Transverse colon (tissue), 4 donors: ENCODE data around the gene ECT2L. TPM values are rescaled to one million over a fixed set of nuclear protein-coding genes. Genes with fewer than 3 reads are reported as not detected.

Experiments
- DNase-seq: peaks from one replicate; pipeline ENCODE4 v3.0.0-alpha.2; 2019
- H3K27ac ChIP-seq, 4 donors: fragments of 200-600 bp; sonication (generic); 2 replicates each; pipeline ENCODE4 v1.5.1; 2016 to 2018; ENCODE audit warnings: inconsistent platforms in 4 of 4
- H3K27me3 ChIP-seq: fragments of 200-600 bp; sonication (generic); 2 replicates; pipeline ENCODE4 v1.5.1; 2017; ENCODE audit warnings: inconsistent platforms
- H3K36me3 ChIP-seq, 4 donors: fragments of 200-600 bp; sonication (generic); 2 replicates each; pipeline ENCODE4 v1.5.1; 2017 to 2019; ENCODE audit warnings: inconsistent platforms in 4 of 4
- H3K4me1 ChIP-seq, 4 donors: fragments of 200-600 bp; sonication (generic); 2 replicates each; pipeline ENCODE4 v1.5.1; 2017 to 2020; ENCODE audit warnings: inconsistent platforms in 4 of 4
- H3K4me3 ChIP-seq, 4 donors: fragments of 200-600 bp; sonication (generic); 1 replicate in 1 of 4; 2 replicates in 3 of 4; pipeline versions ENCODE4 v1.5.1 to v1.6.1; 2017 to 2019; ENCODE audit warnings: inconsistent platforms in 4 of 4
- H3K9me3 ChIP-seq, 2 donors: fragments of 200-600 bp; sonication (generic); 2 replicates each; pipeline ENCODE4 v1.5.1; 2017 to 2019; ENCODE audit warnings: inconsistent platforms in 2 of 2
- CTCF ChIP-seq, 5 experiments: fragments of 200-600 bp in 3 of 5; fragments of 450-650 bp in 2 of 5; sonication (generic) in 3 of 5; IDR thresholded peaks; 1 replicate in 2 of 5; 2 replicates in 3 of 5; pipeline ENCODE4 v1.5.1; 2016 to 2017; ENCODE audit warnings: antibody characterized with exemption in 5 of 5, inconsistent platforms in 3 of 5, mild to moderate bottlenecking in 2 of 5, moderate library complexity in 1 of 5
- EP300 ChIP-seq: sonication (generic); formaldehyde crosslinking; IDR thresholded peaks from one replicate; pipeline ENCODE4 v1.6.1; 2017; ENCODE audit warnings: antibody characterized with exemption, low read depth
- POLR2A ChIP-seq: fragments of 450-650 bp; IDR thresholded peaks from one replicate; pipeline ENCODE4 v1.6.1; 2016; ENCODE audit warnings: antibody characterized with exemption, mild to moderate bottlenecking, moderate library complexity
- POLR2AphosphoS5 ChIP-seq, 3 donors: sonication (generic); formaldehyde crosslinking; IDR thresholded peaks; one replicate each; pipeline ENCODE4 v1.6.1; 2016; ENCODE audit warnings: antibody characterized with exemption in 3 of 3
- WGBS, 2 donors: methylation state at CpG; one replicate each; pipeline ENCODE4 v1.1.5; 2018; ENCODE audit warnings: low coverage in 1 of 2; 5-methylcytosine and 5-hydroxymethylcytosine counted together
- in situ Hi-C, 4 donors: fragments of 200-750 bp; cut with MboI; loops; one replicate each; pipeline versions ENCODE4 v1.15.0 to v1.15.1; 2017; ENCODE audit warnings: low sequenced_read_pairs in 3 of 4, low pct_ligation_motif_present in 1 of 4, low pct_unique_long_range_greater_than_20kb in 1 of 4
- intact Hi-C: fragments of 100-400 bp; cut with DNase I; formaldehyde crosslinking; loops from one replicate; pipeline ENCODE4 v1.15.1; 2023; ENCODE audit warnings: low total_unique reads
- total RNA-seq, 4 donors: library from RNA; depleted of rRNA; stranded (reverse); fragments of >200 nt; gene quantifications; one replicate each; pipeline ENCODE4 v1.1.0, GENCODE V29; 2016

ECT2L gene
- total RNA-seq, 4 donors from 2014 or later = 0.16 TPM; not detected in 3

- TF ChIP-seq POLR2AphosphoS5 (IDR thresholded peaks at IDR 0.05) (no peak), EP300 (no peak), POLR2A (no peak), CTCF (IDR thresholded peaks at IDR 0.05) (no peak)
These were observed 10.8 kb upstream of the ECT2L start for GRCh38 chr6:138785079-138785478.

GRCh38 chr6:138785980-138786379 is 9.9 kb upstream of the ECT2L start:
- Histone ChIP-seq H3K4me3 (no peak overlapping the region), H3K27me3 (no peaks in the 10 kb centered on the region), H3K27ac (no peak overlapping the region), H3K9me3 (no peaks in the 10 kb centered on the region), H3K36me3 (peaks cover 0 to 48% (median 15%) of the 10 kb centered on the region in 4 donors), H3K4me1 (no peaks in the 10 kb centered on the region)
- intact Hi-C loops = no loop called here
- TF ChIP-seq POLR2AphosphoS5 (IDR thresholded peaks at IDR 0.05) (no peak), POLR2A (no peak), CTCF (IDR thresholded peaks at IDR 0.05) (no peak), EP300 (no peak)
- in situ Hi-C loops = no loop called here
- DNase-seq = no peak
- WGBS, 2 donors = 81 to 83% methylated on average over 3 of the region's 3 CpGs

More at GRCh38 chr6:138785079-138785478, 10.8 kb upstream of the ECT2L start:
- in situ Hi-C loops (no loop called here), intact Hi-C loops (no loop called here)
- peaks cover 0 to 57% (median 15%) of the 10 kb centered on the region in 4 donors for H3K36me3 ChIP-seq
- H3K4me1 ChIP-seq = no peaks in the 10 kb centered on the region
- no peak overlapping the region for H3K27ac ChIP-seq
- H3K27me3 ChIP-seq = no peaks in the 10 kb centered on the region
- no peak for DNase-seq
- H3K9me3 ChIP-seq = no peaks in the 10 kb centered on the region
- H3K4me3 ChIP-seq = no peak overlapping the region
- 47 to 83% methylated on average over 4 of the region's 4 CpGs for WGBS, 2 donors

- intact Hi-C loops = no loop called here
- H3K36me3 ChIP-seq = peaks cover 0 to 40% (median 11%) of the 10 kb centered on the region in 4 donors
- TF ChIP-seq POLR2AphosphoS5 (IDR thresholded peaks at IDR 0.05) (no peak), CTCF (IDR thresholded peaks at IDR 0.05) (no peak), EP300 (no peak), POLR2A (no peak)
- DNase-seq = no peak
- no peaks in the 10 kb centered on the region for H3K27me3 ChIP-seq
- no peaks in the 10 kb centered on the region for H3K9me3 ChIP-seq
- in situ Hi-C loops = no loop called here
- WGBS, 2 donors = 83 to 95% methylated on average over 1 of the region's 1 CpG
- no peaks in the 10 kb centered on the region for H3K4me1 ChIP-seq
- no peak overlapping the region for H3K4me3 ChIP-seq
- H3K27ac ChIP-seq = no peak overlapping the region
These were observed 8.7 kb upstream of the ECT2L start for GRCh38 chr6:138787138-138787537.

GRCh38 chr6:138796771-138797170 is 884 bp downstream of the ECT2L start:
- no peaks in the 10 kb centered on the region for H3K9me3 ChIP-seq
- H3K36me3 ChIP-seq = no peaks in the 10 kb centered on the region
- DNase-seq = no peak
- H3K4me3 ChIP-seq = no peak overlapping the region
- no peak overlapping the region for H3K27ac ChIP-seq
- no peaks in the 10 kb centered on the region for H3K27me3 ChIP-seq
- H3K4me1 ChIP-seq = peaks cover 0 to 17% (median 11%) of the 10 kb centered on the region in 4 donors
- intact Hi-C loops (no loop called here), in situ Hi-C loops (no loop called here)
- 89 to 95% methylated on average over 2 of the region's 2 CpGs for WGBS, 2 donors
- TF ChIP-seq POLR2AphosphoS5 (IDR thresholded peaks at IDR 0.05) = no peak
- no peak for TF ChIP-seq POLR2A

- 85 to 90% methylated on average over 3 to 4 of the region's 4 CpGs for WGBS, 2 donors
- no peaks in the 10 kb centered on the region for H3K27me3 ChIP-seq
- no peak overlapping the region for H3K4me3 ChIP-seq
- no peaks in the 10 kb centered on the region for H3K36me3 ChIP-seq
- H3K27ac ChIP-seq = no peak overlapping the region
- in situ Hi-C loops = no loop called here
- intact Hi-C loops = no loop called here
- H3K9me3 ChIP-seq = no peaks in the 10 kb centered on the region
- DNase-seq = no peak
- TF ChIP-seq POLR2AphosphoS5 (IDR thresholded peaks at IDR 0.05) = no peak
- no peak for TF ChIP-seq EP300
- no peak for TF ChIP-seq POLR2A
- TF ChIP-seq CTCF (IDR thresholded peaks at IDR 0.05) = no peak
- H3K4me1 ChIP-seq = peaks cover 0 to 17% (median 11%) of the 10 kb centered on the region in 4 donors
These were observed 2.0 kb downstream of the ECT2L start for GRCh38 chr6:138797806-138798446.
